GM12865 (cell line): ENCODE data around the gene PCOLCE2.
A peak's percentile ranks its signal among the peaks of the same experiment; 100 is the strongest.

Experiments used
- DNase-seq: peaks from one replicate; pipeline ENCODE4 v3.0.0; 2010; ENCODE audit warnings: low read depth
- H3K4me3 ChIP-seq: 2 replicates; pipeline ENCODE4 v1.5.1; 2011; ENCODE audit warnings: mild to moderate bottlenecking, low read depth, low read length, control low read depth
- TF ChIP-seq, protein P1 (sequence below): IDR thresholded peaks from 2 replicates; pipeline ENCODE4 v1.5.1; 2011; ENCODE audit warnings: low read length, control low read depth, low read depth, inconsistent platforms; ENCODE audit not compliant: insufficient read depth; ENCODE audit errors: missing control alignments

The PCOLCE2 gene, protein sequence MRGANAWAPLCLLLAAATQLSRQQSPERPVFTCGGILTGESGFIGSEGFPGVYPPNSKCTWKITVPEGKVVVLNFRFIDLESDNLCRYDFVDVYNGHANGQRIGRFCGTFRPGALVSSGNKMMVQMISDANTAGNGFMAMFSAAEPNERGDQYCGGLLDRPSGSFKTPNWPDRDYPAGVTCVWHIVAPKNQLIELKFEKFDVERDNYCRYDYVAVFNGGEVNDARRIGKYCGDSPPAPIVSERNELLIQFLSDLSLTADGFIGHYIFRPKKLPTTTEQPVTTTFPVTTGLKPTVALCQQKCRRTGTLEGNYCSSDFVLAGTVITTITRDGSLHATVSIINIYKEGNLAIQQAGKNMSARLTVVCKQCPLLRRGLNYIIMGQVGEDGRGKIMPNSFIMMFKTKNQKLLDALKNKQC

DNA sequence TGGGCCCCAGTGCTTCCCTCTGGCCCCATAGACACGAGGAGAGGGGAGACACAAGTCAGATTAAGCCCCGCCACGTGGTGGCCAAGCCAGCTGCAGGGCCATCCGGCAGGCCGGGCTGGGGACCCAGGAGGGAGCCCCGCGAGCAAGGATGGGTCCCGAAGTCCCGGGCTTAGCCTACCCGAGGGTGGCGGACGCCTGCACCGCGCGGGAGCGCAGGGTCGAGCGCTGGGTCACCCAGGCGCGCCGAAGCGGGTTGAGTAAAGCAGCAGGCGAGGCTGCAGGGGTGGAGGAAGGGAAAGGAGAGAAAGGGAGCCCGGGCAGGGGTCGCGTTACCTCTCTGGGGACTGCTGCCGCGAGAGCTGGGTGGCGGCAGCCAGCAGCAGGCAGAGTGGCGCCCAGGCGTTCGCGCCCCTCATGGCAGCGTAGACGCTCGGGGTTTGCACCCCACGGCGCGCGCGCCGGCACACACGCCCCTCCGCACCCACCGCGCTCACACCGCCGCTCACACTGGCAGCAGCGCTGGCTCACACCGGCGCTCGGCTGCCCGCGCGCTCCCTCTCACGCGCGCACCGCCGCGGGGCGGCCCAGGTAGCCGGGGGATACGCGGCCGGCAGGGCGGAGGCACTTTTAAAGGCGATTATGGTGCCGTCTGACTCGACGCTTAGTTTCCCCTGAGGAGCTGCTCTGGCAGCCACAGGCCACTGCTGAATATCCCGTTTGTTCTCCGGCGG, at the start of gene PCOLCE2:
Gene PCOLCE2 (minus strand): TSS at position 603 of the 731 bp plus-strand sequence. CDS start 187 bp downstream, at position 416.
- peak within 1 kb of the TSS; percentile 40 for H3K4me3 ChIP-seq
- TF ChIP-seq, protein P1, sequence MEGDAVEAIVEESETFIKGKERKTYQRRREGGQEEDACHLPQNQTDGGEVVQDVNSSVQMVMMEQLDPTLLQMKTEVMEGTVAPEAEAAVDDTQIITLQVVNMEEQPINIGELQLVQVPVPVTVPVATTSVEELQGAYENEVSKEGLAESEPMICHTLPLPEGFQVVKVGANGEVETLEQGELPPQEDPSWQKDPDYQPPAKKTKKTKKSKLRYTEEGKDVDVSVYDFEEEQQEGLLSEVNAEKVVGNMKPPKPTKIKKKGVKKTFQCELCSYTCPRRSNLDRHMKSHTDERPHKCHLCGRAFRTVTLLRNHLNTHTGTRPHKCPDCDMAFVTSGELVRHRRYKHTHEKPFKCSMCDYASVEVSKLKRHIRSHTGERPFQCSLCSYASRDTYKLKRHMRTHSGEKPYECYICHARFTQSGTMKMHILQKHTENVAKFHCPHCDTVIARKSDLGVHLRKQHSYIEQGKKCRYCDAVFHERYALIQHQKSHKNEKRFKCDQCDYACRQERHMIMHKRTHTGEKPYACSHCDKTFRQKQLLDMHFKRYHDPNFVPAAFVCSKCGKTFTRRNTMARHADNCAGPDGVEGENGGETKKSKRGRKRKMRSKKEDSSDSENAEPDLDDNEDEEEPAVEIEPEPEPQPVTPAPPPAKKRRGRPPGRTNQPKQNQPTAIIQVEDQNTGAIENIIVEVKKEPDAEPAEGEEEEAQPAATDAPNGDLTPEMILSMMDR = no peak
- peak; percentile 13 for DNase-seq

DNA sequence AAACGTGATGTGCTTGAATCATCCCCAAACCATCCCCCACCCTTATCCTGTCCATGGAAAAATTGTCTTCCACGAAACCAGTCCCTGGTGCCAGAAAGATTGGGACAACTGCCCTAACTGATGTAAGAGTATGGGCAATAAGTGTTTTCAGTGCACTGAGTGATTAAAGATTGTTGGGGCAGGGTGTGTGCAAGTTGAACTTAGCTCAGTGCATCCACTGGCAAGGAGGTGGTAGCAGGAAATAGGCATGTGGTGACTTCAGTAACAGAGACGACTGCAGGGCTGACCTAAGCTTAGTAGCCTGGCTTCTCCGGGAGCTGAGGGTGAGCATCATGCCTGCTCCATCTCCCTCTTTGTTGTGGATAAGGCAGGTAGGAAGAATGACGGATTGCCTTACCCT, 47.1 kb upstream of the PCOLCE2 start:
- no peak for DNase-seq
- TF ChIP-seq, protein P1 = no peak
- H3K4me3 ChIP-seq = no peak overlapping the region

DNA sequence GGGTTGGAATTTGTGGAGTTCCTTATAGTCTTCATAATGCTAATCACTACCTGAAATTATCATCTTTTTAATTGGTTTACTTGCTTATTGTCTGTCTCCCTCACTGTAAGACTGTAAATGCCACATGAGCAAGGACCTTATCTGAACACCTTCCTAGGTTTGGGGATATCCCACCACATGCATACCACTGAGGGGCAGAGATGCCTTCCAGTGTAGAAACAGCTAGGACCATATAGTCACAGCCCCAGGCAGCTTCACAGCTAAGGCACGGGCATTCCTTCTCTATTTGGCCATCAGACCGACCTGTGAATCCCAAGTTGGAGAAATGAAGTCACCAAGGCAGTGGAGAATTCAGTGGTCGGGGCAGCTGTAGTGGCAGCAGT, 46.0 kb upstream of the PCOLCE2 start:
- DNase-seq = no peak
- H3K4me3 ChIP-seq = no peak overlapping the region
- TF ChIP-seq, protein P1 = no peak

DNA sequence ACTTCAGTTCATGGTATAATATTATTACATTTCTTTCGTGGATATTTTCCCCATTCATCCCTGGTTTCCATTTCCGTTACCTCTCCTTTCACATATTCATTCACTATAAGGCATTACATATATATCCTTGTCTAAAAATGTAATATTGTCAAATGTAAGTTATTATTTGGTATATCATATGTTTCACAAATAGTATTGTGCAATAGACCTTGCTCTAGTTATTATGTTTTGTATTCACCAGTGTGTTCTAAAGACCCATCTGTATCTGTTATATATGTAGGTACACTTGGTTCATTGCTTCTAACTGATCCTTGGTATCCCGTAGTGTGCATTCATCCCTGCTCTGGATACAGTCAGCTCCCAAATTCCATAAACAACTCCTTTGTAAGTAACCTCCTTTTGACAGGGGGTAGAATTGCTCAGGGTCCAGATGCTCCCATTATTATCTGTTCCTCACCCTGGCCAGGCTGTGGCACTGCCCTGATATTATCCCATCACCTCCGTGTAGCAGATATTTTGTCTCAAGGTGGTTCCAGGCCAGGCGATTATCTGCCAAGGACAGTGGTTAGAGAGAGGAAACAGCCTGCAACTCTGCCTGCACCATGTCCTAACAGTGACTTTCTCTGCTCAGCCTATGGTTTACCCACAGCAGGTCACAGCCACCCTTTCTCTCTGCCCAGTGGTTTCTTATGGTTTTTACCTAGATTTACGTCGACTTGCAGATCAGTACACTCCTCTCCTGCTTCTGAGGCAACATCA, 45.4 kb upstream of the PCOLCE2 start:
- H3K4me3 ChIP-seq = no peak overlapping the region
- TF ChIP-seq, protein P1 = no peak
- DNase-seq = no peak

DNA sequence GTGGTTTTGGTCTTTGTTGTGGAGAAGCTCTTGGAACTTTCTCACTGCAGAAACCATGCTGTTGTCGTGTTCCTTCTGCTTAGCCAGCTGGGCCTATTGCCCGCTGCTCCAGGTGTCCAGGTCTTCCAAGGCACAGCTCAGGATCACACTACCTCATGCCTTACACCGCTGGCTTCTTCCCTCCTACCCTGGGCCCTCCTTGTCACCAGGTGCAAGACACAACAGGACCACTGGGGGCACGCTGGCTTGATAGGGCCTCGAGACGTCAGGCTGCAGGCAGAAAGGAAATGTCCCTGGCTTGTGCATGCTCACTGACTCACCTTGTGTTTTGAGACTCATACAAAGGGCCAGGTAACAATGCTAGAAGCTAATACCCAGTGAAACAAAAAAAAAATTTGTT, 42.3 kb upstream of the PCOLCE2 start:
- H3K4me3 ChIP-seq = no peak overlapping the region
- TF ChIP-seq, protein P1 = peak; percentile 52
- peak; percentile 59 for DNase-seq

DNA sequence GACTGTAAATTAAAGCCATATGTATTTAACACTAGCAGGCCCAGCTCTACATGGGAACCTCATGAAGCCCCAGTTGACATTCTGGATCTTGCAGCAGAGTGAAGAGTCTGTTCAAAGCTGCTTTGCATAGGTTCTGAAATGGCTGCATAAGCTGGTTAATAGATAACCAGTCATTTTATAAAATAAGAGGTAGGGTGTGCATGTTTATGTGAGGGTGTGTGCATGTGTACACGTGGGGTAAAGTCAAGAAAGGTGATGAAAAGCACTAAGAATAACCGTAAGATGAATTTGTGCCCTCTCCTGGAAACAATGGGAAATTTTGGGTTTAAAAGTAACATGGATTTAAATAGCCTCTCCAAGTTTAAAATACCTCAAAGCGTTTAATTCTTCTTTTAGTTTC, 41.6 kb upstream of the PCOLCE2 start:
- no peak for DNase-seq
- H3K4me3 ChIP-seq = no peak overlapping the region
- TF ChIP-seq, protein P1 = no peak
